ENCODE results near the gene PCGF3. TPM values are rescaled to one million over a fixed set of nuclear protein-coding genes. Genes with fewer than 3 reads are reported as not detected.
"Not testable (repeated sequence)": the region's sequence is repeated elsewhere in the genome, so short reads cannot be mapped to it uniquely, and the experiment has no call there.

The PCGF3 gene
- total RNA-seq, 1 donor = 40.6 TPM

DNA sequence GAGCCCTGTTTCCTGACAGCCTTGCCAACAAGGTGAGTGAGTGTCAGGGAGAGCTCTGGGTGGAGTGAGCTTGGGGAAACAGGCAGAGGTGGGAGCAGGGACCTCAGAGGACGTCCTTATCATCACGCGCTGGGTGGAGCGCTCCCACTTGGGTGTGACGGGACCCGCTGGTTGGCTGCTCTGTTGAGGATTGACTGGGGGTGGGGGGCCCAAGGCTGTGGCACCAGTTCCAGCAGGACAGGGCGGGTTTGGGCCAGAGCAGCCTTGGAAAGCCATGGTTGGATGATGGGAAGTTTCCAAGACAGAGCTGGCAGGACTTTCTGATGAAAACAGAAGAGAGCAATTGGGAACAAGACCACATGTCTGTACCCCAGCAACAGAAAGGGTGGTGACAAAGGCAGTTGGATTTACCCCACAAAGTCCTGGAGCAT, 3.0 kb upstream of the PCGF3 start:
- no peak for DNase-seq (ENCODE audit: low read depth)
- TF ChIP-seq CTCF (IDR thresholded peaks at IDR 0.05; ENCODE audit: insufficient read depth, low read depth, low read length) = no peak
- no peak overlapping the region for H3K4me3 ChIP-seq (ENCODE audit: low read depth, low read length)

- TF ChIP-seq CTCF (IDR thresholded peaks at IDR 0.05; ENCODE audit: insufficient read depth, low read depth, low read length) = no peak
- no peak overlapping the region for H3K4me3 ChIP-seq (ENCODE audit: low read depth, low read length)
- no peak for DNase-seq (ENCODE audit: low read depth)
These were observed 2.1 kb upstream of the PCGF3 start for GRCh38 chr4:703336-704197.

GRCh38 chr4:704198-704891, 1.3 kb upstream of the PCGF3 start:
- no peak for TF ChIP-seq CTCF (IDR thresholded peaks at IDR 0.05; ENCODE audit: insufficient read depth, low read depth, low read length)
- no peak overlapping the region for H3K4me3 ChIP-seq (ENCODE audit: low read depth, low read length)
- DNase-seq (ENCODE audit: low read depth) = no peak

DNA sequence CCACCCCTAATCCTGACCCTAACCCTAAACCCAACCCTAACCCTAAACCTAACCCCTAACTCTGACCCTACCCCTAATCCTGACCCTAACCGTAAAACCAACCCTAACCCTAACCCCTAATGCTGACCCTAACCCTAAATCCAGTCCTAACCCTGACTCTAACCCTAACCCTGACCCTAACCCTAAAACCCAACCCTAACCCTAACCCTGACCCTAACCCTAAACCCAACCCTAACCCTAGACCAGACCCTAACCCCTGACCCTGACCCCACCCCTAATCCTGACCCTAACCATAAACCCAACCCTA, 708 bp upstream of the PCGF3 start:
- TF ChIP-seq CTCF (IDR thresholded peaks at IDR 0.05; ENCODE audit: insufficient read depth, low read depth, low read length) = no peak
- no peak for DNase-seq (ENCODE audit: low read depth)
- peak overlapping the region; percentile 68 for H3K4me3 ChIP-seq (ENCODE audit: low read depth, low read length)

DNA sequence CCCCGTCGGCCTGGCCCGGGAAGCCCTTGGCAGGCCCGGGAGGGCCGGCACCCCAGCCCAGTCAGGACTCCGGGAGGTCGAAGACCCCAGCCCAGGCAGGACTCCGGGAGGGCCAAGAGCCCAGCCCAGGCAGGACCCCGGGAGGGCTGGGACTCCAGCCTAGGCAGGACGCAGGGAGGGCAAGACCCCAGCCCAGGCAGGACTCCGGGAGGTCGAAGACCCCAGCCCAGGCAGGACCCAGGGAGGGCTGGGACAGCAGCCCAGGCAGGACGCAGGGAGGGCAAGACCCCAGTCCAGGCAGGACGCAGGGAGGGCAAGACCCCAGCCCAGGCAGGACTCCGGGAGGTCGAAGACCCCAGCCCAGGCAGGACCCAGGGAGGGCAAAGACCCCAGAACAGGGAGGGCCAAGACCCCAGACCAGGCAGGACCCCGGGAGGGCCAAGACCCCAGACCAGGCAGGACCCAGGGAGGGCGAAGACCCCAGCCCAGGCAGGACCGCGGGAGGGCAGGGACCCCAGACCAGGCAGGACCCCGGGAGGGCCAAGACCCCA, 526 bp downstream of the PCGF3 start:
- H3K4me3 ChIP-seq (ENCODE audit: low read depth, low read length) = peak overlapping the region; percentile 87
- DNase-seq (ENCODE audit: low read depth) = not testable (repeated sequence)

DNA sequence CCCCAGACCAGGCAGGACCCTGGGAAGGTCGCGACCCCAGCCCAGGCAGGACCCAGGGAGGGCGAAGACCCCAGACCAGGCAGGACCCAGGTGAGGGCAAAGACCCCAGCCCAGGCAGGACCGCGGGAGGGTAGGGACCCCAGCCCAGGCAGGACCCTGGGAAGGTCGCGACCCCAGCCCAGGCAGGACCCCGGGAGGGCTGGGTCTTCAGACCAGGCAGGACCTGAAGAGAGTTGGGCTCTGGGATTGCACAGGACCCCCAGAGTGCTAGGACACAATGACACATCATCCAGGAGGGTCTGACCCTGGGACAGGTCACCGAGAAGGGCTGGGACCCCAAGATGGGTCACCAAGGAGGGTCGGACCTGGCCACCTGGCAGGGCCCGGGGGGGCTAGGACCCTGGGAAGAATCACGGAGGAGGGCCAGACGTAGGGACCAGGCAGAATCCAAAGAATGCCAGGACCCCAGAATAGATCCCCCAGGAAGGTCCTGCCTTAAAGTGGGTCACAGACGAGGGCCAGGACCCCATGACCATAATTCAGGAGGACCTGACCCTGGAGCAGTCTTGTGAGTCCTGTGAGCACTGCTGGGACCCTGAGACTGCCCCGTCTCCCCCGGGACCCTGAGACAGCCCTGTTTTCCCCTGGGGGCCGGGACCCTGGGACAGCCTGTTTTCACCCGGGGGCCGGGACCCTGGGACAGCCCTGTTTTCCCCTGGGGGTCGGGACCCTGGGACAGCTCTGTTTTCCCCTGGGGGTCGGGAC, 1.4 kb downstream of the PCGF3 start:
- no peak for DNase-seq (ENCODE audit: low read depth)
- no peak for TF ChIP-seq CTCF (IDR thresholded peaks at IDR 0.05; ENCODE audit: insufficient read depth, low read depth, low read length)
- H3K4me3 ChIP-seq (ENCODE audit: low read depth, low read length) = peak overlapping the region; percentile 87

All from fibroblast of villous mesenchyme (primary cell).